ENCODE measurements around the gene ROGDI. TPM values are rescaled to one million over a fixed set of nuclear protein-coding genes. Genes with fewer than 3 reads are reported as not detected.
A peak's percentile ranks its signal among the peaks of the same experiment; 100 is the strongest.

ROGDI gene
- total RNA-seq, 4 donors from 2014 or later = 26.3 to 50.1 (median 38.0) TPM

DNA sequence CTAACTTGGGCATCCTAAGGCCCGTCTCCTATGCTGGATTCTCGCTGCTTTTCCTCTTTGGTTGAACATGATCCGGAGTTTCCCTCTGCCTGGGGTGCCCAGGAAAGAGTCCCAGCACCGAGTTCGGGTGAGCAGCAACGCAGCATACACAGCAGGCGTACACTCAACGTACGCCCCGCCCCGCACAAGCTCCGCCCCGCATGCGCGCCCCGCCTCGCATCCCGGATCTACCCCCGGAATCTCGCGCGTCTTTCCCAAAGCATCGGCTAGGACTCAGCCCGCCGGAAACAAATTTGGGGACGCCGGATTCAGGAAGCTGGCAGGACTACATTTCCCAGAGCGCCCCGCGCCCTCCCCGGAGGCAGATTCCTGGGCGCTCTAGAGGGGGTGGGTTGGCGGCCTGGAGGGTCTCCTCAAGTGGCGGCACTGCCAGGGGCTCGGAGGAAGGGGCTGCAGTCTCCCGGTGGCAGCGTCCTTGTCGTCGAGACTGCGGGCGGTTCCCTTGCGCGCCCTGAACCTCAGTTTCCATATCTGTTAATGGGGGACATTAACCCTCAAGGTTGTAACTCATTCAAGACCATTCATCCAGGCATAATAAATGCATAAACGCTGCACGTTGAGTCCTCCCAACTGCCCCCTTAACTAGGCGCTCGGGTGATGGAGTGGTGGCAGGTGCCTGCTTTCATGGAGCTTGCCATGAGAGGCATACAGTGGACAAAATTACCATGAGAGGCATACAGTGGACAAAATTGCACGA is 33.7 kb downstream of the ROGDI start:
- peak overlapping the region; percentile 72 to 90 (median 86) for H3K27ac ChIP-seq
- no peaks in the 10 kb centered on the region for H3K27me3 ChIP-seq
- peaks cover 0 to 29% (median 14%) of the 10 kb centered on the region in 4 donors for H3K4me1 ChIP-seq
- TF ChIP-seq POLR2A (IDR thresholded peaks at IDR 0.05) = peak; percentile 68 to 89
- TF ChIP-seq, protein P1, sequence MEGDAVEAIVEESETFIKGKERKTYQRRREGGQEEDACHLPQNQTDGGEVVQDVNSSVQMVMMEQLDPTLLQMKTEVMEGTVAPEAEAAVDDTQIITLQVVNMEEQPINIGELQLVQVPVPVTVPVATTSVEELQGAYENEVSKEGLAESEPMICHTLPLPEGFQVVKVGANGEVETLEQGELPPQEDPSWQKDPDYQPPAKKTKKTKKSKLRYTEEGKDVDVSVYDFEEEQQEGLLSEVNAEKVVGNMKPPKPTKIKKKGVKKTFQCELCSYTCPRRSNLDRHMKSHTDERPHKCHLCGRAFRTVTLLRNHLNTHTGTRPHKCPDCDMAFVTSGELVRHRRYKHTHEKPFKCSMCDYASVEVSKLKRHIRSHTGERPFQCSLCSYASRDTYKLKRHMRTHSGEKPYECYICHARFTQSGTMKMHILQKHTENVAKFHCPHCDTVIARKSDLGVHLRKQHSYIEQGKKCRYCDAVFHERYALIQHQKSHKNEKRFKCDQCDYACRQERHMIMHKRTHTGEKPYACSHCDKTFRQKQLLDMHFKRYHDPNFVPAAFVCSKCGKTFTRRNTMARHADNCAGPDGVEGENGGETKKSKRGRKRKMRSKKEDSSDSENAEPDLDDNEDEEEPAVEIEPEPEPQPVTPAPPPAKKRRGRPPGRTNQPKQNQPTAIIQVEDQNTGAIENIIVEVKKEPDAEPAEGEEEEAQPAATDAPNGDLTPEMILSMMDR (IDR thresholded peaks at IDR 0.05) = no peak
- no peaks in the 10 kb centered on the region for H3K9me3 ChIP-seq
- peaks cover 0 to 13% (median 0%) of the 10 kb centered on the region in 3 donors for H3K36me3 ChIP-seq
- DNase-seq = peak; percentile 92 to 99 (median 98)
- peak overlapping the region; percentile 40 to 78 (median 60) for H3K4me3 ChIP-seq

DNA sequence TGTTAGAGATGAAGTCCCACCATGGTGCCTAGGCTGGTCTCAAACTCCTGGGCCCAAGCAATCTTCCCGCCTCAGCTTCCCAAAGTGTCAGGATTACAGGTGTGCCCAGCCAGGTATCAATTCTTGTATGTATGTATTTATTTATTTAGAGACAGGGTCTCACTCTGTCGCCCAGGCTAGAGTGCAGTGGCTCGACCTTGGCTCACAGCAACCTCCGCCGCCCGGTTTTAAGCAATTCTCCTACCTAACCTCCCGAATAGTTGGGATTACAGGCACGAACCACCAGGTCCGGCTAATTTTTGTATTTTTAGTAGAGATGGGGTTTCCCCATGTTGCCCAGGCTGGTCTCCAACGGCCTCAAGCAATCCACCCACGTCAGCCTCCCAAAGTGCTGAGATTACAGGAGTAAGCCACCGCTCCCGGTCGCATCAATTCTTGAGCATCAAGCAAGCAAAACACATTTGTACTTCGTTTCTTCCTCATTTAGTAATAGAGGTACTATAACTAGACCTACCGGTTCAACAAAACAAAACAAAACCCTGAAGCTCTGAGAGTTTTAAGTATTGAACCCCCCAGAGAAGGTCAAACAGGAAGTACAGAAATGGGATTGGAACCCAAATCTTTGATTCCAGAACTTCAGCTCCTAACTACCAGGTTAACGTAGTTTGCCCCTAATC is 34.4 kb downstream of the ROGDI start:
- peak overlapping the region; percentile 40 to 78 (median 60) for H3K4me3 ChIP-seq
- DNase-seq = peak in 1 of 3 donors; percentile 23
- H3K9me3 ChIP-seq = no peaks in the 10 kb centered on the region
- H3K27ac ChIP-seq = peak overlapping the region; percentile 72 to 90 (median 86)
- TF ChIP-seq, protein P1 (IDR thresholded peaks at IDR 0.05) = no peak
- TF ChIP-seq POLR2A (IDR thresholded peaks at IDR 0.05) = no peak
- peaks cover 0 to 33% (median 14%) of the 10 kb centered on the region in 4 donors for H3K4me1 ChIP-seq
- peaks cover 0 to 20% (median 0%) of the 10 kb centered on the region in 3 donors for H3K36me3 ChIP-seq
- no peaks in the 10 kb centered on the region for H3K27me3 ChIP-seq

DNA sequence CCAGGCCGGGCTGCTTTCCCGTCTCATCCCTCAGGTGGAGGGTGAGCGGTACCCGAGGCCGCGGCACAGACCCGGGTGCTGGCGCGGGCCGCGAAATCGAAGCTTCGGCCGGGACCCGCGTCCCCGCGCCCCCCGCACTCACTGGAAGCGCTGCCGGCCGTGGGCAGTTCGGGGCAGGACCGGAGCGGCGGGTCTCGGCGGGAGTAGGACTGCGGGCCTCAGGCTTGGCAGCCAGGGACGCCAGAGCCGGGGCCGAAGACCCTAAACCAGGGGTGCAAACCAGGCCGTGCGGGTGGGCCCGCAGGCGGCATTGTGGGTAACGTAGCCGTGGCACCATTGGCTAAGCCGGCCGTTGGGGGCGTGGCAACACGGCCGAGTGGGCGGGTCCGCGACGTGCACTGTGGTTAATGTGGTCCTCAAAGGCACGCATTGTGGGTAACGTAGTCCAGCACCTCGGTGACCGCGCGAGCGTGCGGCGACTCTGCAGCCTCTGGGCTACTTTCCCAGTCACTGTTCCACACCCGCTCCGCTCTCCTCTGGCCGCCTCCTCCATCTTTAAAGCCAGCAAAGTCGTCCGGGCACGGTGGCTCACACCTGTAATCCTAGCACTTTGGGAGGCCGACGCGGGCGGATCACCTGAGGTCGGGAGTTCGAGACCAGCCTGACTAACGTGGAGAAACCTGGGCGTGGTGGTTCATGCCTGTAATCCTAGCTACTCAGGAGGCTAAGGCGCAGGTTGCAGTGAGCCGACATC is 35.4 kb downstream of the ROGDI start, which contains the start of gene ZNF500:
ZNF500 (minus strand) TSS at position 288 of the 754 bp plus-strand sequence. CDS start 1,184 bp downstream, outside the sequence.
- Histone ChIP-seq H3K4me3 (peak within 1 kb of the TSS; percentile 78 to 89 (median 86)), H3K27ac (peak within 1 kb of the TSS; percentile 72 to 90 (median 86)), H3K27me3 (no peaks in the 10 kb centered on the region), H3K36me3 (peaks cover 0 to 29% (median 0%) of the 10 kb centered on the region in 3 donors), H3K9me3 (no peaks in the 10 kb centered on the region), H3K4me1 (peaks cover 0 to 33% (median 14%) of the 10 kb centered on the region in 4 donors)
- DNase-seq = peak; percentile 98 to 99 (median 99)
- TF ChIP-seq, protein P1 (IDR thresholded peaks at IDR 0.05) = no peak
- peak; percentile 57 to 72 for TF ChIP-seq POLR2A (IDR thresholded peaks at IDR 0.05)

DNA sequence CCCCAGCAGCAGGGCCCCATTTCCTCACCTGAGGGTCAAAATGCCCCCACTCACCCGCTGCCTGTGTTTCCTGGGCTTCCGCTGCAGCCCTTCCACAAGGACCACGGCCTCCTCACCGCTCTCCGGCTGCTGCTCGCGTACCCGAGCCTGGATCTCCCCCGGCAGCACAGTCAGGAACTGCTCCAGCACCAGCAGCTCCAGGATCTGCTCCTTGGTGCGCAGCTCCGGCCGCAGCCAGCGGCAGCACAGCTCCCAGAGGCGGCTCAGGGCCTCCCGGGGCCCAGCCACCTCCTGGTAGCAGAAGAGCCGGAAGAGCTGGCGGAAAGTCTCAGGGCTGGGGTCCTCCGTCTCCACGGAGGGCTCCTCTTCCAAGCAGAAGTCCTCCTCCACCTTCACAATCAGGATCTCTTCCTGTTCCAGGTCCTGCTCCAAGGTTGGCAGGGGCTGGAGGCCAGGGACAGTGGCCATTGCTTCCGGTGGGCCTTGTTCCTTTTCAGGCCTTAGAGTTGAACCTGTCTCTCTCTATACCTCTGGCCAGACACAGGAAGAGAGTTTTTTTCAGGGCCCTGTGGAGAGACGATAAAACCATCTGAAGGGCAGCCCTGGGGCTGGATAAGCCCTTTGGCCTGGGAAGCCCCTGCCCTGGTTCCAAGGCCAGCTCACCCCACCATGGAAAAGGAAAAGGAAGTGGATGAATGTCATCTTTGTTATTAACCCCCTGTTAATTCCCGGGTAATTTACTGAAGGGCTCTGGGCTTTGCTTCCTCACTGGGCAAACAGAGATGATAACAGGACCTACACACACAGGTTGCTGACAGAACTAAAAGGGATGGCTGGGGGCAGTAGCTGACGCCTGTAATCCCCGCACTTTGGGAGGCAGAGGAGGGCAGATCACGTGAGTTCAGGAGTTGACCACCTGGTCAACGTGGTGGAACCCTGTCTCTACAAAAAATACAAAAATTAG is 36.6 kb downstream of the ROGDI start:
- Histone ChIP-seq H3K9me3 (no peaks in the 10 kb centered on the region), H3K4me1 (peaks cover 0 to 33% (median 14%) of the 10 kb centered on the region in 4 donors), H3K27me3 (no peaks in the 10 kb centered on the region), H3K27ac (peak overlapping the region in 3 of 4 donors; percentile 6 to 86 (median 85)), H3K4me3 (peak overlapping the region; percentile 78 to 89 (median 86)), H3K36me3 (peaks cover 0 to 42% (median 0%) of the 10 kb centered on the region in 3 donors)
- no peak for TF ChIP-seq POLR2A (IDR thresholded peaks at IDR 0.05)
- TF ChIP-seq, protein P1 (IDR thresholded peaks at IDR 0.05) = no peak
- no peak for DNase-seq
